K562 (cell line): ENCODE measurements around the gene TTYH2. TPM values are rescaled to one million over a fixed set of nuclear protein-coding genes. Genes with fewer than 3 reads are reported as not detected.

Experiments used
- CTBP1 ChIP-seq: fragments of 450-650 bp; IDR thresholded peaks from 2 replicates; pipeline ENCODE4 v1.6.1; 2016; ENCODE audit warnings: borderline replicate concordance
- CUX1 ChIP-seq: fragments of 200-800 bp; sonication (Bioruptor generic); IDR thresholded peaks from 2 replicates; pipeline ENCODE4 v1.6.1; 2016; ENCODE audit warnings: missing genetic modification characterization, missing compliant biosample characterization
- EP300 ChIP-seq: IDR thresholded peaks from 2 replicates; pipeline ENCODE4 v1.6.1; 2012; ENCODE audit warnings: low read length, improper control_type of control experiment
- MAZ ChIP-seq, 2 experiments: fragments of 450-650 bp in 1 of 2; sonication (generic) in 1 of 2; formaldehyde crosslinking; IDR thresholded peaks in 1 of 2; conservative IDR thresholded peaks in 1 of 2; 2 replicates each; pipeline versions ENCODE4 v1.4.0 to v1.5.0; 2020; ENCODE audit warnings: mild to moderate bottlenecking in 1 of 2, missing genetic modification reagents in 1 of 2
- STAG1 ChIP-seq: sonication (generic); formaldehyde crosslinking; IDR thresholded peaks from 2 replicates; pipeline ENCODE4 v1.5.0; 2020; ENCODE audit warnings: missing genetic modification reagents, borderline replicate concordance
- TBP ChIP-seq: optimal IDR thresholded peaks from 2 replicates; pipeline ENCODE3; 2011; ENCODE audit warnings: low read depth, low read length, improper control_type of control experiment
- USF1 ChIP-seq: sonication (generic); formaldehyde crosslinking; IDR thresholded peaks from 2 replicates; pipeline ENCODE4 v1.9.0; 2022; ENCODE audit warnings: mild to moderate bottlenecking, missing genetic modification reagents
- ZNF12 ChIP-seq: sonication (generic); formaldehyde crosslinking; IDR thresholded peaks from 2 replicates; pipeline ENCODE4 v1.4.0; 2020; ENCODE audit warnings: mild to moderate bottlenecking, missing genetic modification reagents
- ZNF253 ChIP-seq: fragments of 250-450 bp; sonication (Bioruptor Pico); conservative IDR thresholded peaks from 2 replicates; pipeline ENCODE4 v1.6.1; 2021; ENCODE audit warnings: mild to moderate bottlenecking
- ZNF311 ChIP-seq: fragments of 250-450 bp; sonication (Bioruptor Pico); IDR thresholded peaks from 2 replicates; pipeline ENCODE4 v1.4.0; 2020; ENCODE audit warnings: mild to moderate bottlenecking, moderate library complexity
- ZNF699 ChIP-seq: fragments of 250-450 bp; sonication (Bioruptor Pico); IDR thresholded peaks from 2 replicates; pipeline ENCODE4 v1.8.0; 2021; ENCODE audit warnings: mild to moderate bottlenecking, moderate library complexity; ENCODE audit not compliant: insufficient replicate concordance
- polyA plus RNA-seq, 8 experiments: library from polyadenylated mRNA; depleted of rRNA in 4 of 8; stranded (reverse) in 5 of 8; unstranded in 3 of 8; fragments of >200 nt; fragmentation: Nextera tagmentation in 2 of 8; fragmentation: Illumina TruSeq in 1 of 8; extraction: Ambion mirVana in 2 of 8; extraction: Trizol in 1 of 8; gene quantifications; 2 replicates each; pipeline versions ENCODE4 v1.2.1 to v1.2.3, GENCODE V29; 2011 to 2014; ENCODE audit warnings: inconsistent platforms in 1 of 8, missing spikeins in 1 of 8
- total RNA-seq, 7 experiments: library from RNA; depleted of rRNA in 6 of 7; stranded (reverse); fragments of >200 nt in 6 of 7; fragmentation: Illumina TruSeq in 2 of 7; extraction: Trizol in 2 of 7; gene quantifications; 2 replicates each; pipeline versions ENCODE4 v1.2.1 to v1.2.3, GENCODE V29; 2011 to 2021; ENCODE audit warnings: low replicate concordance in 1 of 7

The TTYH2 gene
- total and polyA plus RNA-seq, 9 of the 15 experiments (the other 6 are each of a cell fraction or from before 2014, with no cell fraction given) = 0.03 to 2.0 (median 0.91) TPM

- TF ChIP-seq USF1 (CRISPR knock-in tag) = no peak
- TF ChIP-seq EP300 = peak; percentile 65; the same call in 1 of the 2 replicates
- peak; percentile 58; the same call in 1 of the 2 replicates for TF ChIP-seq CTBP1
- TF ChIP-seq CUX1 (CRISPR knock-in tag) = no peak
- no peak for TF ChIP-seq ZNF12 (CRISPR knock-in tag)
- no peak for TF ChIP-seq STAG1 (CRISPR knock-in tag)
- TF ChIP-seq MAZ (CRISPR knock-in tag; conservative IDR thresholded peaks at IDR 0.05 in 1 of 2, IDR thresholded peaks at IDR 0.05 in 1 of 2) = peak in 1 of 2 experiments; percentile 75; a peak in 3 of 4 replicates
- no peak for TF ChIP-seq ZNF699 (CRISPR knock-in tag)
- no peak for TF ChIP-seq TBP
- TF ChIP-seq ZNF253 = no peak
- TF ChIP-seq ZNF311 (CRISPR knock-in tag) = no peak
Observed at GRCh38 chr17:74203439-74204240, 9.7 kb upstream of the TTYH2 start, which contains the start of gene RPL38 (continued).
